T-helper 1 cell treated with Interleukin-12 subunit alpha and Interleukin-12 subunit beta and Interleukin-4 antibody, amounts not matched to agents 30 μg/mL and 1 μg/mL, for 36 hours (primary cell): ENCODE data around the gene TCAP.

Experiments used
- H3K27ac Mint-ChIP-seq: one replicate; pipeline ENCODE4 v1.8.0; 2021; ENCODE audit warnings: mild to moderate bottlenecking, mixed read lengths
- H3K27me3 Mint-ChIP-seq: one replicate; pipeline ENCODE4 v1.8.0; 2021; ENCODE audit warnings: low read depth, mixed read lengths
- H3K36me3 Mint-ChIP-seq: one replicate; pipeline ENCODE4 v1.8.0; 2021; ENCODE audit warnings: low read depth, mixed read lengths
- H3K4me1 Mint-ChIP-seq: one replicate; pipeline ENCODE4 v1.8.0; 2021; ENCODE audit warnings: low read depth, mixed read lengths
- H3K4me3 Mint-ChIP-seq: one replicate; pipeline ENCODE4 v1.8.0; 2021; ENCODE audit warnings: mild to moderate bottlenecking, moderate library complexity, mixed read lengths
- H3K9me3 Mint-ChIP-seq: one replicate; pipeline ENCODE4 v1.8.0; 2021; ENCODE audit warnings: mixed read lengths

Gene TCAP

GRCh38 chr17:39674179-39674578 lies 9.0 kb downstream of the TCAP start:
- Mint-ChIP-seq H3K9me3 (no peaks in the 10 kb centered on the region), H3K36me3 (no peaks in the 10 kb centered on the region), H3K4me1 (peaks cover 28% of the 10 kb centered on the region), H3K4me3 (no peak overlapping the region), H3K27me3 (peaks cover 16% of the 10 kb centered on the region), H3K27ac (no peak overlapping the region)

GRCh38 chr17:39674702-39675389 lies 9.7 kb downstream of the TCAP start:
- H3K27ac Mint-ChIP-seq, result no peak overlapping the region
- H3K4me1 Mint-ChIP-seq, result peaks cover 35% of the 10 kb centered on the region
- H3K27me3 Mint-ChIP-seq, result peaks cover 13% of the 10 kb centered on the region
- peaks cover 4% of the 10 kb centered on the region for H3K36me3 Mint-ChIP-seq
- no peaks in the 10 kb centered on the region for H3K9me3 Mint-ChIP-seq
- no peak overlapping the region for H3K4me3 Mint-ChIP-seq

- H3K9me3 Mint-ChIP-seq, result no peaks in the 10 kb centered on the region
- peak overlapping the region; percentile 67 for H3K27ac Mint-ChIP-seq
- H3K4me1 Mint-ChIP-seq, result peaks cover 41% of the 10 kb centered on the region
- H3K4me3 Mint-ChIP-seq, result no peak overlapping the region
- peaks cover 8% of the 10 kb centered on the region for H3K27me3 Mint-ChIP-seq
- H3K36me3 Mint-ChIP-seq, result peaks cover 7% of the 10 kb centered on the region
Observed at GRCh38 chr17:39675390-39676082, 10.4 kb downstream of the TCAP start.

- Mint-ChIP-seq H3K9me3 (no peaks in the 10 kb centered on the region), H3K36me3 (peaks cover 8% of the 10 kb centered on the region), H3K27me3 (peaks cover 4% of the 10 kb centered on the region), H3K27ac (peak overlapping the region; percentile 67), H3K4me1 (peaks cover 43% of the 10 kb centered on the region), H3K4me3 (peak overlapping the region; percentile 18)
Observed at GRCh38 chr17:39676198-39676819, 11.2 kb downstream of the TCAP start.

- H3K27ac Mint-ChIP-seq, result no peak overlapping the region
- peaks cover 8% of the 10 kb centered on the region for H3K36me3 Mint-ChIP-seq
- H3K9me3 Mint-ChIP-seq, result no peaks in the 10 kb centered on the region
- peaks cover 43% of the 10 kb centered on the region for H3K4me1 Mint-ChIP-seq
- H3K4me3 Mint-ChIP-seq, result no peak overlapping the region
- H3K27me3 Mint-ChIP-seq, result peaks cover under 1% of the 10 kb centered on the region
Observed at GRCh38 chr17:39677072-39677471, 11.9 kb downstream of the TCAP start.

- H3K27ac Mint-ChIP-seq, result no peak overlapping the region
- no peaks in the 10 kb centered on the region for H3K27me3 Mint-ChIP-seq
- no peaks in the 10 kb centered on the region for H3K9me3 Mint-ChIP-seq
- H3K36me3 Mint-ChIP-seq, result peaks cover 8% of the 10 kb centered on the region
- no peak overlapping the region for H3K4me3 Mint-ChIP-seq
- H3K4me1 Mint-ChIP-seq, result peaks cover 43% of the 10 kb centered on the region
Observed at GRCh38 chr17:39677542-39678339, 12.6 kb downstream of the TCAP start.

GRCh38 chr17:39678340-39679116 lies 13.4 kb downstream of the TCAP start:
- Mint-ChIP-seq H3K27ac (peak overlapping the region; percentile 93), H3K36me3 (peaks cover 14% of the 10 kb centered on the region), H3K27me3 (no peaks in the 10 kb centered on the region), H3K4me3 (no peak overlapping the region), H3K4me1 (peaks cover 43% of the 10 kb centered on the region), H3K9me3 (no peaks in the 10 kb centered on the region)

GRCh38 chr17:39679521-39680192 lies 14.5 kb downstream of the TCAP start:
- Mint-ChIP-seq H3K27me3 (no peaks in the 10 kb centered on the region), H3K4me3 (no peak overlapping the region), H3K27ac (peak overlapping the region; percentile 93), H3K36me3 (peaks cover 14% of the 10 kb centered on the region), H3K9me3 (no peaks in the 10 kb centered on the region), H3K4me1 (peaks cover 43% of the 10 kb centered on the region)

GRCh38 chr17:39683295-39683939 lies 18.3 kb downstream of the TCAP start:
- Mint-ChIP-seq H3K4me1 (peaks cover 36% of the 10 kb centered on the region), H3K27me3 (no peaks in the 10 kb centered on the region), H3K9me3 (peaks cover 4% of the 10 kb centered on the region), H3K4me3 (no peak overlapping the region), H3K36me3 (peaks cover 29% of the 10 kb centered on the region), H3K27ac (no peak overlapping the region)

GRCh38 chr17:39684369-39685192 lies 19.4 kb downstream of the TCAP start:
- no peaks in the 10 kb centered on the region for H3K27me3 Mint-ChIP-seq
- H3K4me3 Mint-ChIP-seq, result no peak overlapping the region
- H3K9me3 Mint-ChIP-seq, result peaks cover 7% of the 10 kb centered on the region
- H3K27ac Mint-ChIP-seq, result no peak overlapping the region
- peaks cover 29% of the 10 kb centered on the region for H3K36me3 Mint-ChIP-seq
- peaks cover 32% of the 10 kb centered on the region for H3K4me1 Mint-ChIP-seq

- H3K4me1 Mint-ChIP-seq, result peaks cover 21% of the 10 kb centered on the region
- H3K27ac Mint-ChIP-seq, result peak overlapping the region; percentile 95
- H3K9me3 Mint-ChIP-seq, result peaks cover 7% of the 10 kb centered on the region
- peak overlapping the region; percentile 86 for H3K4me3 Mint-ChIP-seq
- no peaks in the 10 kb centered on the region for H3K27me3 Mint-ChIP-seq
- H3K36me3 Mint-ChIP-seq, result peaks cover 24% of the 10 kb centered on the region
Observed at GRCh38 chr17:39687101-39687545, 22.0 kb downstream of the TCAP start.
